PC-3 (cell line): ENCODE measurements around the gene CA11.

Experiments used
- EZH2phosphoT487 ChIP-seq: fragments of 300-600 bp; sonication (generic); IDR thresholded peaks from 2 replicates; pipeline ENCODE4 v1.6.1; 2018; ENCODE audit warnings: mild to moderate bottlenecking, antibody characterized with exemption, low read length, borderline replicate concordance
- TF ChIP-seq, protein P1 (sequence below): fragments of 300-600 bp; sonication (generic); conservative IDR thresholded peaks from 2 replicates; pipeline ENCODE4 v1.5.1; 2017; ENCODE audit warnings: antibody characterized with exemption, low read depth, mild to moderate bottlenecking, low read length

DNA sequence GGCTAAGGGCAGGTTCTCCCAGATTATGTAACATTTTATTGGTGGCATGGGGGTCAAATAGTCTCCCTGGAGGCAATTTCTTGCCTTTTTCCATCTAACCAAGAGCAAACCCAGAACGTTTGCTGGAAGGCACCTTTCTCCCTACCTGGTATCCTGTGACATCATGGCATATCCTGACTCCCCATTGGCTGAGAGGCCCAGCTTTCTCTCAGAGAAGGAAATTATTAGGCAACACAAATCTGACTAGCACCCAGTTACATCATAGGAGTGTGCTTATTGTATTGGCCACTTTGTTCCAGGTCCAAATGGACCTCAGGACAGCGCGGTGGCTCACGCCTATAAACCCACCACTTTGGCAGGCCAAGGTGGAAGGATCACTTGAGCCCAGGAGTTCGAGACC is 13.8 kb upstream of the CA11 start:
- TF ChIP-seq, protein P1, sequence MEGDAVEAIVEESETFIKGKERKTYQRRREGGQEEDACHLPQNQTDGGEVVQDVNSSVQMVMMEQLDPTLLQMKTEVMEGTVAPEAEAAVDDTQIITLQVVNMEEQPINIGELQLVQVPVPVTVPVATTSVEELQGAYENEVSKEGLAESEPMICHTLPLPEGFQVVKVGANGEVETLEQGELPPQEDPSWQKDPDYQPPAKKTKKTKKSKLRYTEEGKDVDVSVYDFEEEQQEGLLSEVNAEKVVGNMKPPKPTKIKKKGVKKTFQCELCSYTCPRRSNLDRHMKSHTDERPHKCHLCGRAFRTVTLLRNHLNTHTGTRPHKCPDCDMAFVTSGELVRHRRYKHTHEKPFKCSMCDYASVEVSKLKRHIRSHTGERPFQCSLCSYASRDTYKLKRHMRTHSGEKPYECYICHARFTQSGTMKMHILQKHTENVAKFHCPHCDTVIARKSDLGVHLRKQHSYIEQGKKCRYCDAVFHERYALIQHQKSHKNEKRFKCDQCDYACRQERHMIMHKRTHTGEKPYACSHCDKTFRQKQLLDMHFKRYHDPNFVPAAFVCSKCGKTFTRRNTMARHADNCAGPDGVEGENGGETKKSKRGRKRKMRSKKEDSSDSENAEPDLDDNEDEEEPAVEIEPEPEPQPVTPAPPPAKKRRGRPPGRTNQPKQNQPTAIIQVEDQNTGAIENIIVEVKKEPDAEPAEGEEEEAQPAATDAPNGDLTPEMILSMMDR, result no peak
- TF ChIP-seq EZH2phosphoT487, result no peak
